Thoracic aorta (tissue), 2 donors: ENCODE data around the gene GALNT17. TPM values are rescaled to one million over a fixed set of nuclear protein-coding genes. Genes with fewer than 3 reads are reported as not detected.
A peak's percentile ranks its signal among the peaks of the same experiment; 100 is the strongest.

Source experiments
- ATAC-seq: fragments of 150-250 bp; one replicate; pipeline ENCODE4 v1.8.0; 2017; ENCODE audit warnings: low read depth; ENCODE audit not compliant: insufficient number of reproducible peaks, low FRiP score
- DNase-seq: peaks from one replicate; pipeline ENCODE4 v3.0.0-alpha.2; 2020; ENCODE audit warnings: low spot score
- H3K27ac ChIP-seq, 2 donors: fragments of 200-600 bp; sonication (generic); 1 replicate in 1 of 2; 2 replicates in 1 of 2; pipeline ENCODE4 v1.5.1; 2016; ENCODE audit warnings: mild to moderate bottlenecking in 2 of 2, moderate library complexity in 2 of 2
- H3K27me3 ChIP-seq: fragments of 200-600 bp; sonication (generic); replicated peaks from 2 replicates; pipeline ENCODE4 v1.6.0; 2016; ENCODE audit warnings: mild to moderate bottlenecking; ENCODE audit not compliant: insufficient read depth
- H3K36me3 ChIP-seq: fragments of 200-600 bp; sonication (generic); one replicate; pipeline ENCODE4 v1.5.1; 2016
- H3K4me1 ChIP-seq, 2 donors: fragments of 200-600 bp; sonication (generic); 1 replicate in 1 of 2; 2 replicates in 1 of 2; pipeline versions ENCODE4 v1.5.1 to v1.6.0; 2016; ENCODE audit warnings: low read depth in 2 of 2, mild to moderate bottlenecking in 1 of 2; ENCODE audit not compliant: control insufficient read depth in 1 of 2
- H3K4me3 ChIP-seq: fragments of 200-600 bp; sonication (generic); 2 replicates; pipeline ENCODE4 v1.5.1; 2016; ENCODE audit warnings: mild to moderate bottlenecking
- H3K9me3 ChIP-seq: fragments of 200-600 bp; sonication (generic); 2 replicates; pipeline ENCODE4 v1.5.1; 2016
- CTCF ChIP-seq: fragments of 200-600 bp; sonication (generic); IDR thresholded peaks from one replicate; pipeline ENCODE4 v1.5.1; 2019; ENCODE audit warnings: antibody characterized with exemption
- total RNA-seq, 2 donors: library from RNA; depleted of rRNA; stranded (reverse); fragments of >200 nt; gene quantifications; one replicate each; pipeline versions ENCODE4 v1.1.0 to v1.2.3, GENCODE V29; 2016

Gene GALNT17
- total RNA-seq, 2 donors from 2014 or later = 17.6 to 20.8 TPM

GRCh38 chr7:71750290-71750689 is 618.3 kb downstream of the GALNT17 start:
- DNase-seq = no peak

GRCh38 chr7:71752171-71752935 is 620.4 kb downstream of the GALNT17 start:
- ATAC-seq (no peak), DNase-seq (no peak)
- no peaks in the 10 kb centered on the region for H3K9me3 ChIP-seq
- H3K4me1 ChIP-seq = no peaks in the 10 kb centered on the region
- H3K27ac ChIP-seq = no peak overlapping the region
- H3K36me3 ChIP-seq = no peaks in the 10 kb centered on the region
- no peaks in the 10 kb centered on the region for H3K27me3 ChIP-seq
- H3K4me3 ChIP-seq = no peak overlapping the region
- TF ChIP-seq CTCF = peak; percentile 14

More at GRCh38 chr7:71750290-71750689, 618.3 kb downstream of the GALNT17 start:
- Histone ChIP-seq H3K4me3 (no peak overlapping the region), H3K27ac (no peak overlapping the region), H3K9me3 (no peaks in the 10 kb centered on the region), H3K36me3 (no peaks in the 10 kb centered on the region), H3K4me1 (no peaks in the 10 kb centered on the region), H3K27me3 (no peaks in the 10 kb centered on the region)
- no peak for TF ChIP-seq CTCF
- ATAC-seq = no peak

- Histone ChIP-seq H3K27ac (no peak overlapping the region), H3K36me3 (no peaks in the 10 kb centered on the region), H3K9me3 (no peaks in the 10 kb centered on the region), H3K4me3 (no peak overlapping the region), H3K4me1 (no peaks in the 10 kb centered on the region), H3K27me3 (no peaks in the 10 kb centered on the region)
- DNase-seq (no peak), ATAC-seq (no peak)
- TF ChIP-seq CTCF = no peak
These were observed 621.3 kb downstream of the GALNT17 start for GRCh38 chr7:71753236-71753635.

GRCh38 chr7:71753956-71754664 is 622.2 kb downstream of the GALNT17 start:
- Histone ChIP-seq H3K27ac (no peak overlapping the region), H3K36me3 (no peaks in the 10 kb centered on the region), H3K27me3 (no peaks in the 10 kb centered on the region), H3K9me3 (no peaks in the 10 kb centered on the region), H3K4me1 (no peaks in the 10 kb centered on the region), H3K4me3 (no peak overlapping the region)
- DNase-seq (no peak), ATAC-seq (no peak)
- TF ChIP-seq CTCF = no peak

GRCh38 chr7:71754828-71755227 is 622.9 kb downstream of the GALNT17 start:
- H3K27me3 ChIP-seq = no peaks in the 10 kb centered on the region
- H3K9me3 ChIP-seq = no peaks in the 10 kb centered on the region
- H3K36me3 ChIP-seq = no peaks in the 10 kb centered on the region
- H3K4me1 ChIP-seq = no peaks in the 10 kb centered on the region
- DNase-seq (no peak), ATAC-seq (no peak)
- TF ChIP-seq CTCF = no peak
- H3K4me3 ChIP-seq = no peak overlapping the region
- H3K27ac ChIP-seq = no peak overlapping the region
